Panc1 (cell line): Measurements from ENCODE around the gene SNX9. TPM values are rescaled to one million over a fixed set of nuclear protein-coding genes. Genes with fewer than 3 reads are reported as not detected.

Experiments
- ATAC-seq: fragments of 200-7000 bp; cut with Tn5 transposase; 2 replicates; pipeline ENCODE4 v1.9.1; 2020; ENCODE audit warnings: mild to moderate bottlenecking, moderate library complexity
- BruUV-seq: library from RNA; stranded (reverse); fragments of 400-500 nt; replicated peaks from 2 replicates; lab custom pipeline; 2021; lab: Mats Ljungman, UMichigan
- CTCF ChIA-PET: fragments of 300-600 bp; sonication (Branson Sonifier 250); formaldehyde crosslinking; loops from one replicate; lab custom pipeline; 2022; ENCODE audit warnings: antibody characterized with exemption; lab: Charles Lee
- POLR2A ChIA-PET: fragments of 300-600 bp; sonication (Branson Sonifier 250); formaldehyde crosslinking; loops from one replicate; lab custom pipeline; 2022; ENCODE audit warnings: antibody characterized with exemption; lab: Charles Lee
- DNase-seq: peaks from one replicate; pipeline ENCODE4 v3.0.0-alpha.2; 2010; ENCODE audit warnings: low read depth, low spot score
- H3K27ac ChIP-seq: 2 replicates; pipeline ENCODE4 v1.5.1; 2011; ENCODE audit warnings: mild to moderate bottlenecking, low read length, inconsistent platforms
- H3K27me3 ChIP-seq: fragments of 200-500 bp; sonication (Bioruptor generic); 2 replicates; pipeline ENCODE4 v1.6.0; 2014; ENCODE audit warnings: low read length, inconsistent platforms; ENCODE audit not compliant: control insufficient read depth, insufficient read depth
- H3K36me3 ChIP-seq: fragments of 200-500 bp; sonication (Bioruptor generic); 2 replicates; pipeline ENCODE4 v1.5.1; 2014; ENCODE audit warnings: inconsistent platforms, mild to moderate bottlenecking, low read length, moderate library complexity; ENCODE audit not compliant: control insufficient read depth, insufficient read depth
- H3K4me1 ChIP-seq: 2 replicates; pipeline ENCODE4 v1.5.1; 2011; ENCODE audit warnings: inconsistent platforms, mild to moderate bottlenecking, low read length, moderate library complexity; ENCODE audit not compliant: control insufficient read depth, insufficient read depth
- H3K4me3 ChIP-seq, 2 experiments: 2 replicates each; pipeline ENCODE4 v1.5.1; 2011 to 2012; ENCODE audit warnings: low read depth in 2 of 2, low read length in 2 of 2, mild to moderate bottlenecking in 2 of 2, inconsistent platforms in 1 of 2, moderate library complexity in 1 of 2
- H3K9me3 ChIP-seq: fragments of 200-500 bp; sonication (Bioruptor generic); 2 replicates; pipeline ENCODE4 v1.5.1; 2014; ENCODE audit warnings: low read depth, mild to moderate bottlenecking, inconsistent platforms, low read length, moderate library complexity; ENCODE audit not compliant: control insufficient read depth, insufficient read depth
- CTCF ChIP-seq: fragments of 450-650 bp; IDR thresholded peaks from 2 replicates; pipeline ENCODE4 v1.5.1; 2017; ENCODE audit warnings: mild to moderate bottlenecking
- POLR2AphosphoS5 ChIP-seq: IDR thresholded peaks from 2 replicates; pipeline ENCODE4 v1.6.1; 2012; ENCODE audit warnings: mild to moderate bottlenecking, low read depth, low read length, moderate library complexity
- REST ChIP-seq, 2 experiments: IDR thresholded peaks; 2 replicates each; pipeline ENCODE4 v1.6.1; 2011 to 2012; ENCODE audit warnings: low read depth in 2 of 2, control low read depth in 1 of 2, low read length in 1 of 2, mild to moderate bottlenecking in 1 of 2, moderate library complexity in 1 of 2; ENCODE audit not compliant: insufficient read depth in 1 of 2
- SIN3A ChIP-seq: IDR thresholded peaks from 2 replicates; pipeline ENCODE4 v1.6.1; 2012; ENCODE audit warnings: low read depth, mild to moderate bottlenecking, low read length, moderate library complexity, borderline replicate concordance; ENCODE audit not compliant: insufficient read depth
- TCF7L2 ChIP-seq: IDR thresholded peaks from 2 replicates; pipeline ENCODE4 v1.6.1; 2011; ENCODE audit warnings: mild to moderate bottlenecking, low read depth, low read length, inconsistent platforms
- in situ Hi-C: cut with HindIII; loops from 2 replicates; pipeline ENCODE4 v1.10.0; 2016; ENCODE audit warnings: low sequenced_read_pairs, low pct_unique_long_range_greater_than_20kb
- intact Hi-C: fragments of 100-400 bp; cut with micrococcal nuclease; formaldehyde crosslinking; loops from one replicate; pipeline ENCODE4 v1.10.0; 2022; ENCODE audit not compliant: unreplicated experiment
- total RNA-seq: library from RNA; stranded (reverse); gene quantifications from one replicate; pipeline ENCODE4 v1.2.1, GENCODE V29; 2021; ENCODE audit not compliant: unreplicated experiment

SNX9 gene
- total RNA-seq, 1 experiment from 2014 or later, result 46.0 TPM

- H3K4me1 ChIP-seq, result no peaks in the 10 kb centered on the region
- intact Hi-C loops, result no loop called here
- in situ Hi-C loops, result no loop called here
- no peak overlapping the region for H3K4me3 ChIP-seq
- H3K9me3 ChIP-seq, result peaks cover 9% of the 10 kb centered on the region
- H3K27me3 ChIP-seq, result no peaks in the 10 kb centered on the region
- DNase-seq (no peak), ATAC-seq (no peak)
- H3K36me3 ChIP-seq, result no peaks in the 10 kb centered on the region
- TF ChIP-seq CTCF, result no peak
- TF ChIP-seq REST (IDR thresholded peaks at IDR 0.05; ENCODE audit: insufficient read depth in 1 of 2, low read depth in 2 of 2, low read length in 1 of 2), result no peak
- TF ChIP-seq SIN3A, result no peak
- no peak for TF ChIP-seq POLR2AphosphoS5
- no peak for TF ChIP-seq TCF7L2
- H3K27ac ChIP-seq, result no peak overlapping the region
- no TSS peak for BruUV-seq
- CTCF ChIA-PET, result no interaction called here
- POLR2A ChIA-PET, result interaction anchor here (0.6 kb wide), 1 partner anchor 73 kb away, joined by 8 read pairs; no protein-coding TSS in a partner anchor
These were observed 139.0 kb downstream of the SNX9 start for GRCh38 chr6:157961832-157962575.

- TF ChIP-seq CTCF (no peak), POLR2AphosphoS5 (no peak), SIN3A (no peak), TCF7L2 (no peak), REST (IDR thresholded peaks at IDR 0.05; ENCODE audit: insufficient read depth in 1 of 2, low read depth in 2 of 2, low read length in 1 of 2) (no peak)
These were observed 139.7 kb downstream of the SNX9 start for GRCh38 chr6:157962601-157963302.

More at GRCh38 chr6:157962601-157963302, 139.7 kb downstream of the SNX9 start:
- DNase-seq, result no peak
- Histone ChIP-seq H3K4me3 (no peak overlapping the region), H3K4me1 (no peaks in the 10 kb centered on the region), H3K9me3 (peaks cover 9% of the 10 kb centered on the region), H3K36me3 (no peaks in the 10 kb centered on the region), H3K27ac (no peak overlapping the region), H3K27me3 (no peaks in the 10 kb centered on the region)
- no TSS peak for BruUV-seq
- ChIA-PET CTCF (no interaction called here), POLR2A (no interaction called here)
- in situ Hi-C loops, result no loop called here
- ATAC-seq, result no peak; the same call in 1 of the 2 replicates
- intact Hi-C loops, result no loop called here
